GM12875 (cell line): ENCODE results near the gene GMEB1.

Experiments
- H3K4me3 ChIP-seq: one replicate; pipeline ENCODE4 v1.5.1; 2011; ENCODE audit warnings: low read depth, low read length, control low read depth
- TF ChIP-seq, protein P1 (sequence below): IDR thresholded peaks from 2 replicates; pipeline ENCODE4 v1.5.1; 2011; ENCODE audit warnings: low read depth, mild to moderate bottlenecking, control low read depth, inconsistent platforms, low read length, moderate library complexity, borderline replicate concordance; ENCODE audit not compliant: insufficient read depth

GMEB1 gene

DNA sequence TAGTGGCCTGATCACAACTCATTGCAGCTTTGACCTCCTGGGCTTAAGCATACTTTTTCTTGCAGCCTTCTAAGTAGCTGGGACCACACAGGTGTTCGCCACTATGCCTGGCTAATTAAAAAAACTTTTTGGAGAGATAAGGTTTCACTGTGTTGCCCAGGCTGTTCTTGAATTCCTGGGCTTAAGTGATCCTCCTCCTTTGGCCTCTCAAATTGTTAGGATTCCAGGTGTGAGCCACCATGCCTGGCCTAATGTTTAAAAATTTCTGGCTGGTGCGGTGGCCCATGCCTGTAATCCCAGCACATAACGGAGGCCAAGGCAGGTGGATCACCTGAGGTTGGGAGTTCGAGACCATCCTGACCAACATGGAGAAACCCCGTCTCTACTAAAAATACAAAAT lies 92.6 kb downstream of the GMEB1 start:
- H3K4me3 ChIP-seq: no peak overlapping the region
- TF ChIP-seq, protein P1, sequence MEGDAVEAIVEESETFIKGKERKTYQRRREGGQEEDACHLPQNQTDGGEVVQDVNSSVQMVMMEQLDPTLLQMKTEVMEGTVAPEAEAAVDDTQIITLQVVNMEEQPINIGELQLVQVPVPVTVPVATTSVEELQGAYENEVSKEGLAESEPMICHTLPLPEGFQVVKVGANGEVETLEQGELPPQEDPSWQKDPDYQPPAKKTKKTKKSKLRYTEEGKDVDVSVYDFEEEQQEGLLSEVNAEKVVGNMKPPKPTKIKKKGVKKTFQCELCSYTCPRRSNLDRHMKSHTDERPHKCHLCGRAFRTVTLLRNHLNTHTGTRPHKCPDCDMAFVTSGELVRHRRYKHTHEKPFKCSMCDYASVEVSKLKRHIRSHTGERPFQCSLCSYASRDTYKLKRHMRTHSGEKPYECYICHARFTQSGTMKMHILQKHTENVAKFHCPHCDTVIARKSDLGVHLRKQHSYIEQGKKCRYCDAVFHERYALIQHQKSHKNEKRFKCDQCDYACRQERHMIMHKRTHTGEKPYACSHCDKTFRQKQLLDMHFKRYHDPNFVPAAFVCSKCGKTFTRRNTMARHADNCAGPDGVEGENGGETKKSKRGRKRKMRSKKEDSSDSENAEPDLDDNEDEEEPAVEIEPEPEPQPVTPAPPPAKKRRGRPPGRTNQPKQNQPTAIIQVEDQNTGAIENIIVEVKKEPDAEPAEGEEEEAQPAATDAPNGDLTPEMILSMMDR: no peak

DNA sequence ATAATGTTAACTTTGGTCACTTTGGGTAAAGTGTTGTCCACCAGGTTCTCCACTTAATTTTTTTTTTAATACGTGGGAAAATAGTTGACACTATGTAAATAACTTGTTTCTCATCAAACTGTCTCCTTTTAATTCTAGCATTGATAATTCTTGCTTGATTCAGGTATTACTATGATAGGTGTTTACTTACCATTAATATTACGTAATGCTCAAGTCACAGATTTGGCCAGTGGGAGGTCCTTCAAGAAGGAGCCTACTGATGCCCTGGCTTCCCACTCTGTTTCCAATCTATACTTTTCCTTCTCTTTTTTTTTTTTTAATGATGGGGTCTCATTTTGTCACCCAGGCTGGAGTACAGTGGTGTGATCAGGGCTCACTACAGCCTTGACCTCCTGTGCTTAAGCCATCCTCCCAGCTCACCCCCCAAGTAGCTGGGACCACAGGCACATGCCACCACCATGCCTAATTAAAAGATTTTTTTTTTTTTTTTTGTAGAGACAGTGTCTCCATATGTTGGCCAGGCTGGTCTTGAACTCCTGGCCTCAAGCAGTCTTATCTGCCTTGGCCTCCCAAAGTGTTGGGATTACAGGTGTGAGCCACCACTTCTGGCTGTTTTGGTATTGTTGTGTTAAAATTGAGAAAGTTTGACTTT lies 98.1 kb downstream of the GMEB1 start:
- TF ChIP-seq, protein P1: no peak
- H3K4me3 ChIP-seq: no peak overlapping the region
